ENCODE results near the gene MINDY4. TPM values are rescaled to one million over a fixed set of nuclear protein-coding genes. Genes with fewer than 3 reads are reported as not detected.

MINDY4 gene
- total and polyA plus RNA-seq, 2 of the 13 experiments (the other 11 are each of a cell fraction or from before 2014, with no cell fraction given) = not detected

DNA sequence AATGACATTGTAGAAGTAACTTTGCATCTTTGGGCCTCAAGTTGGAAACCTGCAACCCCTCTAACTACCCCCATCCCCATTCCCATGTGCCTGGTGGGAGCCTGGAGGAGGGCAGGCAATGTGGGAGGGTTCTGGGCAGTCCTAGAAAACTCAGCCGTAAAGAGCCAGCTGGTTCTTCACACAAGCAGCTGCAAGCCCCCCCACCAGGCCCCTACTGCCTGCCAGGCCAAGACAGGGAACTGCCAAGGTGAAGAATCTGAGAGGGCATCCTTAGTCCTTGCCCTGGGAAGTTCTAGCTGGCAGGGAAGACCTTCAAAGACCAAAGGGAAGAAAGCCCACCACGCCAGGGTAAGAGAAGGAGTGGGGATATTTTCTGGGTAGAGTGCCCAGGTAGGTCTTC, 31.5 kb upstream of the MINDY4 start:
- no peaks in the 10 kb centered on the region for H3K9me3 ChIP-seq (ENCODE audit: low read length)
- TF ChIP-seq SKI (IDR thresholded peaks at IDR 0.05; ENCODE audit: partially characterized antibody) (no peak), NAIF1 (CRISPR knock-in tag; IDR thresholded peaks at IDR 0.05; ENCODE audit: borderline replicate concordance) (no peak), SP4 (CRISPR knock-in tag; IDR thresholded peaks at IDR 0.05) (no peak), ZNF34 (CRISPR knock-in tag; IDR thresholded peaks at IDR 0.05; ENCODE audit: borderline replicate concordance) (no peak), FOXO1 (CRISPR knock-in tag; IDR thresholded peaks at IDR 0.05) (no peak), ZFP37 (CRISPR knock-in tag; IDR thresholded peaks at IDR 0.05; ENCODE audit: borderline replicate concordance) (no peak), PAWR (CRISPR knock-in tag; IDR thresholded peaks at IDR 0.05; ENCODE audit: borderline replicate concordance) (no peak), NR3C1 (CRISPR knock-in tag; IDR thresholded peaks at IDR 0.05) (no peak), ZEB1 (IDR thresholded peaks at IDR 0.05; ENCODE audit: insufficient replicate concordance, low read depth) (no peak), NFYC (CRISPR knock-in tag; IDR thresholded peaks at IDR 0.05) (no peak), ZNF460 (CRISPR knock-in tag; IDR thresholded peaks at IDR 0.05; ENCODE audit: borderline replicate concordance) (no peak), ZBTB14 (CRISPR knock-in tag; IDR thresholded peaks at IDR 0.05) (no peak), FOXK2 (IDR thresholded peaks at IDR 0.05) (no peak), THAP11 (CRISPR knock-in tag; IDR thresholded peaks at IDR 0.05) (no peak)
- TF ChIP-seq, protein P1, sequence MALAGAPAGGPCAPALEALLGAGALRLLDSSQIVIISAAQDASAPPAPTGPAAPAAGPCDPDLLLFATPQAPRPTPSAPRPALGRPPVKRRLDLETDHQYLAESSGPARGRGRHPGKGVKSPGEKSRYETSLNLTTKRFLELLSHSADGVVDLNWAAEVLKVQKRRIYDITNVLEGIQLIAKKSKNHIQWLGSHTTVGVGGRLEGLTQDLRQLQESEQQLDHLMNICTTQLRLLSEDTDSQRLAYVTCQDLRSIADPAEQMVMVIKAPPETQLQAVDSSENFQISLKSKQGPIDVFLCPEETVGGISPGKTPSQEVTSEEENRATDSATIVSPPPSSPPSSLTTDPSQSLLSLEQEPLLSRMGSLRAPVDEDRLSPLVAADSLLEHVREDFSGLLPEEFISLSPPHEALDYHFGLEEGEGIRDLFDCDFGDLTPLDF (CRISPR knock-in tag; IDR thresholded peaks at IDR 0.05) = no peak
- H3K4me3 ChIP-seq (replicated peaks in 1 of 3; ENCODE audit: insufficient read depth in 1 of 3, low read depth in 2 of 3, low read length in 3 of 3) = no peak overlapping the region
- H3K27me3 ChIP-seq (ENCODE audit: control insufficient read depth in 1 of 2, insufficient read depth in 2 of 2, low read length in 2 of 2) = peaks cover 0 to 17% of the 10 kb centered on the region in 2 experiments; a peak in 1 of 5 replicates
- intact Hi-C loops (cut with micrococcal nuclease; ENCODE audit: unreplicated experiment) (loop anchor here (1.0 to 10.0 kb wide), 2 partner anchors 57 to 195 kb away; partner anchors contain the start of gene CRHR2), in situ Hi-C loops (cut with HindIII; ENCODE audit: extremely low pct_ligation_motif_present, low pct_unique_long_range_greater_than_20kb) (no loop called here)
- no peak for FAIRE-seq
- no peaks in the 10 kb centered on the region for H4K20me1 ChIP-seq (ENCODE audit: insufficient read depth, low read length)
- no peak overlapping the region for H3K9ac ChIP-seq (ENCODE audit: insufficient read depth, low read depth, low read length)
- ChIA-PET CTCF (ENCODE audit: low intra/inter-chr PET ratio, low total read pairs) (interaction anchor here (1.2 kb wide), 2 partner anchors 191 to 229 kb away, joined by 3 to 4 read pairs; no protein-coding TSS in a partner anchor), POLR2A (no interaction called here)
- BruUV-seq (replicated peaks) = no TSS peak
- H3K79me2 ChIP-seq (ENCODE audit: insufficient read depth, low read length) = no peaks in the 10 kb centered on the region
- H3K4me1 ChIP-seq (ENCODE audit: insufficient read depth, low read length) = no peaks in the 10 kb centered on the region
- H3K27ac ChIP-seq (ENCODE audit: extremely low read length, insufficient read depth, low read length) = no peak overlapping the region
- H3K4me2 ChIP-seq (ENCODE audit: low read depth, low read length) = no peak overlapping the region
- DNase-seq (ENCODE audit: low spot score) = no peak
- H3K36me3 ChIP-seq (replicated peaks in 1 of 2; ENCODE audit: control insufficient read depth in 1 of 2, insufficient read depth in 2 of 2, low read length in 2 of 2) = no peaks in the 10 kb centered on the region
- H2AFZ ChIP-seq (ENCODE audit: low read length) = no peak overlapping the region
- WGBS (ENCODE audit: low lambda C conversion rate) = 50% methylated on average over 2 of the region's 2 CpGs
- no peak for ATAC-seq

All from HepG2 (cell line).